Neural progenitor cell (in vitro differentiated cells): ENCODE data around the gene BEAN1. TPM values are rescaled to one million over a fixed set of nuclear protein-coding genes. Genes with fewer than 3 reads are reported as not detected.
"Not testable (repeated sequence)": the region's sequence is repeated elsewhere in the genome, so short reads cannot be mapped to it uniquely, and the experiment has no call there.

ENCODE experiments used
- DNase-seq: peaks from one replicate; pipeline ENCODE4 v3.0.0-alpha.2; 2016; ENCODE audit warnings: low spot score
- H2AFZ ChIP-seq: fragments of 200-600 bp; sonication (generic); replicated peaks from 2 replicates; pipeline ENCODE4 v1.6.1; 2016; ENCODE audit warnings: antibody characterized with exemption
- H3F3A ChIP-seq: fragments of 200-600 bp; sonication (generic); 2 replicates; pipeline ENCODE4 v1.6.1; 2016; ENCODE audit warnings: antibody characterized with exemption, low read depth
- H3K27ac ChIP-seq: fragments of 200-600 bp; sonication (generic); 2 replicates; pipeline ENCODE4 v1.5.1; 2016; ENCODE audit warnings: mild to moderate bottlenecking
- H3K27me3 ChIP-seq: fragments of 200-600 bp; sonication (generic); 2 replicates; pipeline ENCODE4 v1.6.1; 2016; ENCODE audit warnings: mild to moderate bottlenecking, moderate library complexity
- H3K36me3 ChIP-seq: fragments of 200-600 bp; sonication (generic); 2 replicates; pipeline ENCODE4 v1.5.1; 2016
- H3K4me1 ChIP-seq: fragments of 200-600 bp; sonication (generic); 2 replicates; pipeline ENCODE4 v1.6.1; 2016; ENCODE audit warnings: mixed run types
- H3K4me2 ChIP-seq: fragments of 200-600 bp; sonication (generic); 2 replicates; pipeline ENCODE4 v1.6.1; 2016
- H3K4me3 ChIP-seq: fragments of 200-600 bp; sonication (generic); 2 replicates; pipeline ENCODE4 v1.5.1; 2016
- H3K79me2 ChIP-seq: fragments of 200-600 bp; sonication (generic); 2 replicates; pipeline ENCODE4 v1.6.1; 2016; ENCODE audit warnings: low read depth
- H3K9ac ChIP-seq: fragments of 200-600 bp; sonication (generic); 2 replicates; pipeline ENCODE4 v1.6.1; 2016
- H3K9me3 ChIP-seq: fragments of 200-600 bp; sonication (generic); 2 replicates; pipeline ENCODE4 v1.5.1; 2016; ENCODE audit warnings: low read depth
- H4K20me1 ChIP-seq: fragments of 200-600 bp; sonication (generic); 2 replicates; pipeline ENCODE4 v1.6.1; 2016; ENCODE audit warnings: low read depth
- H3K27ac Mint-ChIP-seq: 3 replicates; pipeline ENCODE4 v1.8.0; 2021; ENCODE audit warnings: mixed read lengths
- H3K27me3 Mint-ChIP-seq: 2 replicates; pipeline ENCODE4 v1.8.0; 2022; ENCODE audit warnings: low read depth, mild to moderate bottlenecking, inconsistent platforms, moderate library complexity, mixed read lengths; ENCODE audit not compliant: insufficient read depth
- H3K36me3 Mint-ChIP-seq: 3 replicates; pipeline ENCODE4 v1.8.0; 2021; ENCODE audit warnings: mixed read lengths
- H3K4me1 Mint-ChIP-seq: 3 replicates; pipeline ENCODE4 v1.8.0; 2021; ENCODE audit warnings: mixed read lengths
- H3K4me3 Mint-ChIP-seq: 3 replicates; pipeline ENCODE4 v1.8.0; 2021; ENCODE audit warnings: mild to moderate bottlenecking, moderate library complexity, mixed read lengths
- H3K9me3 Mint-ChIP-seq: 3 replicates; pipeline ENCODE4 v1.8.0; 2020; ENCODE audit warnings: mixed read lengths
- EZH2 ChIP-seq: fragments of 200-600 bp; sonication (generic); IDR thresholded peaks from 2 replicates; pipeline ENCODE4 v1.6.1; 2017; ENCODE audit warnings: antibody characterized with exemption, mild to moderate bottlenecking, moderate library complexity
- EZH2phosphoT487 ChIP-seq: fragments of 200-600 bp; sonication (generic); IDR thresholded peaks from 2 replicates; pipeline ENCODE4 v1.6.1; 2017; ENCODE audit warnings: antibody characterized with exemption
- total RNA-seq: library from RNA; depleted of rRNA; stranded (reverse); fragments of >200 nt; gene quantifications from 2 replicates; pipeline ENCODE4 v1.2.3, GENCODE V29; 2015; ENCODE audit warnings: low replicate concordance
- TF ChIP-seq, protein P1 (sequence below): fragments of 200-600 bp; sonication (generic); IDR thresholded peaks from 2 replicates; pipeline ENCODE4 v1.5.1; 2017; ENCODE audit warnings: antibody characterized with exemption, mild to moderate bottlenecking

Gene BEAN1
- total RNA-seq, 1 donor from 2014 or later, result 0.32 TPM

- Histone ChIP-seq H3K79me2 (no peaks in the 10 kb centered on the region), H3F3A (no peaks in the 10 kb centered on the region), H3K36me3 (no peaks in the 10 kb centered on the region), H3K27ac (no peak overlapping the region), H3K9me3 (no peaks in the 10 kb centered on the region), H3K4me3 (no peak overlapping the region), H3K4me1 (peaks cover 18% of the 10 kb centered on the region), H4K20me1 (no peaks in the 10 kb centered on the region), H3K27me3 (peaks cover 6% of the 10 kb centered on the region), H3K9ac (no peak overlapping the region), H2AFZ (no peak overlapping the region), H3K4me2 (no peak overlapping the region)
- Mint-ChIP-seq H3K27me3 (peaks cover 8% of the 10 kb centered on the region), H3K36me3 (no peaks in the 10 kb centered on the region), H3K27ac (no peak overlapping the region), H3K4me3 (no peak overlapping the region), H3K4me1 (no peaks in the 10 kb centered on the region), H3K9me3 (peaks cover 2% of the 10 kb centered on the region)
- no peak for DNase-seq
- TF ChIP-seq, protein P1, sequence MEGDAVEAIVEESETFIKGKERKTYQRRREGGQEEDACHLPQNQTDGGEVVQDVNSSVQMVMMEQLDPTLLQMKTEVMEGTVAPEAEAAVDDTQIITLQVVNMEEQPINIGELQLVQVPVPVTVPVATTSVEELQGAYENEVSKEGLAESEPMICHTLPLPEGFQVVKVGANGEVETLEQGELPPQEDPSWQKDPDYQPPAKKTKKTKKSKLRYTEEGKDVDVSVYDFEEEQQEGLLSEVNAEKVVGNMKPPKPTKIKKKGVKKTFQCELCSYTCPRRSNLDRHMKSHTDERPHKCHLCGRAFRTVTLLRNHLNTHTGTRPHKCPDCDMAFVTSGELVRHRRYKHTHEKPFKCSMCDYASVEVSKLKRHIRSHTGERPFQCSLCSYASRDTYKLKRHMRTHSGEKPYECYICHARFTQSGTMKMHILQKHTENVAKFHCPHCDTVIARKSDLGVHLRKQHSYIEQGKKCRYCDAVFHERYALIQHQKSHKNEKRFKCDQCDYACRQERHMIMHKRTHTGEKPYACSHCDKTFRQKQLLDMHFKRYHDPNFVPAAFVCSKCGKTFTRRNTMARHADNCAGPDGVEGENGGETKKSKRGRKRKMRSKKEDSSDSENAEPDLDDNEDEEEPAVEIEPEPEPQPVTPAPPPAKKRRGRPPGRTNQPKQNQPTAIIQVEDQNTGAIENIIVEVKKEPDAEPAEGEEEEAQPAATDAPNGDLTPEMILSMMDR, result no peak
- no peak for TF ChIP-seq EZH2
- TF ChIP-seq EZH2phosphoT487, result no peak
Measured at GRCh38 chr16:66460703-66461102, 33.6 kb downstream of the BEAN1 start.

DNA sequence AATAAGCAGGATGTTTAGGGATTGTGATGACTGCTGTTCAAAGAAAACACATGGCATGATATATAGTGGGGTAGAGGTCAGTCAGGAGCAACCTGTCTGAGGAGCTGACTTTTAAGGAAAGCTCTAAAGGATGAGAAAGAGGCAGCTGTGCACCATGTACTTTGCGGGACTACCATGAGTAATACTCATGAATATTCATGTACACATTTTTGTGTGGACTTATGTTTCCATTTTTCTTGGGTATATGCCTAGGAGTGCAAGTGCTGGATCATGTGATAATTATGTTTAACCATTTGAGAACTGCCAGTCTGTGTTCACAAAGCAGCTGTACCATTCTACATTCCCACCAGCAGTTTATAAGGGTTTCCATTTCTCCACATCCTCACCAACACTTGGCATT lies 35.8 kb downstream of the BEAN1 start:
- Histone ChIP-seq H3F3A (no peaks in the 10 kb centered on the region), H3K9ac (no peak overlapping the region), H3K36me3 (no peaks in the 10 kb centered on the region), H3K4me2 (no peak overlapping the region), H3K4me3 (no peak overlapping the region), H2AFZ (no peak overlapping the region), H3K27ac (no peak overlapping the region), H3K79me2 (no peaks in the 10 kb centered on the region), H4K20me1 (no peaks in the 10 kb centered on the region), H3K4me1 (peaks cover 15% of the 10 kb centered on the region), H3K9me3 (no peaks in the 10 kb centered on the region), H3K27me3 (peaks cover 6% of the 10 kb centered on the region)
- Mint-ChIP-seq H3K9me3 (peaks cover 2% of the 10 kb centered on the region), H3K4me1 (no peaks in the 10 kb centered on the region), H3K4me3 (no peak overlapping the region), H3K27me3 (peaks cover 4% of the 10 kb centered on the region), H3K27ac (no peak overlapping the region), H3K36me3 (no peaks in the 10 kb centered on the region)
- no peak for TF ChIP-seq EZH2phosphoT487
- no peak for DNase-seq

DNA sequence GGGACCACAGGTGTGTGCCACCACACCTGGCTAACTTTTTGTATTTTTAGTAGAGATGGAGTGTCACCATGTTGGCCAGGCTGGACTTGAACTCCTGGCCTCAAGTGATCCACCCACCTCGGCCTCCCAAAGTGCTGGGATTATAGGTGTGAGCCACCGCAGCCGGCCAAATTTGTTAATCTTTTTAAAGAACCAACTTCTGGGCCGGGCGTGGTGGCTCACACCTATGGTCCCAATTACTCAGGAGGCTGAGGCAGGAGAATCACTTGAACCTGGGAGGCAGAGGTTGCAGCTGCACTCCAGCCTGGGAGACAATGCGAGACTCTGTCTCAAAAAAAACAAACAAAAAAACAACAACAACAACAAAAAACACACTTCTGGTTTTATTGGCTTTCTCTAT lies 38.9 kb downstream of the BEAN1 start:
- not testable (repeated sequence) for DNase-seq, H3K79me2 ChIP-seq, H3K4me1 ChIP-seq, H3K9me3 ChIP-seq, H3K27ac Mint-ChIP-seq, H3K4me2 ChIP-seq, H2AFZ ChIP-seq, H3K36me3 Mint-ChIP-seq, H3K9ac ChIP-seq, H3K4me3 Mint-ChIP-seq, H3K27me3 Mint-ChIP-seq, H3K27ac ChIP-seq, H3K4me1 Mint-ChIP-seq, H4K20me1 ChIP-seq, H3F3A ChIP-seq, H3K9me3 Mint-ChIP-seq, H3K27me3 ChIP-seq, H3K4me3 ChIP-seq, H3K36me3 ChIP-seq

GRCh38 chr16:66466636-66467035 lies 39.5 kb downstream of the BEAN1 start:
- H3K4me1 Mint-ChIP-seq, H3K4me1 ChIP-seq, H3F3A ChIP-seq, DNase-seq, H3K36me3 ChIP-seq, H2AFZ ChIP-seq, H3K27me3 Mint-ChIP-seq, H3K4me3 ChIP-seq, H3K79me2 ChIP-seq, H3K9me3 ChIP-seq, H3K36me3 Mint-ChIP-seq, H3K9ac ChIP-seq, H4K20me1 ChIP-seq, H3K27ac Mint-ChIP-seq, H3K4me3 Mint-ChIP-seq, H3K4me2 ChIP-seq, H3K9me3 Mint-ChIP-seq, H3K27ac ChIP-seq, H3K27me3 ChIP-seq: not testable (repeated sequence)

- no peak overlapping the region for H3K27ac Mint-ChIP-seq
- Histone ChIP-seq H3K4me2 (no peak overlapping the region), H3K4me1 (no peaks in the 10 kb centered on the region), H3K27ac (no peak overlapping the region), H3F3A (no peaks in the 10 kb centered on the region), H3K79me2 (no peaks in the 10 kb centered on the region), H3K27me3 (peaks cover 6% of the 10 kb centered on the region), H3K9ac (no peak overlapping the region), H3K4me3 (no peak overlapping the region), H3K36me3 (no peaks in the 10 kb centered on the region), H4K20me1 (no peaks in the 10 kb centered on the region), H3K9me3 (no peaks in the 10 kb centered on the region), H2AFZ (no peak overlapping the region)
- peaks cover 3% of the 10 kb centered on the region for H3K27me3 Mint-ChIP-seq
- no peak for DNase-seq
- H3K4me1 Mint-ChIP-seq, result peaks cover 3% of the 10 kb centered on the region
- no peak for TF ChIP-seq EZH2
- TF ChIP-seq, protein P1, result no peak
- no peak for TF ChIP-seq EZH2phosphoT487
- H3K4me3 Mint-ChIP-seq, result no peak overlapping the region
- H3K36me3 Mint-ChIP-seq, result no peaks in the 10 kb centered on the region
- peaks cover 2% of the 10 kb centered on the region for H3K9me3 Mint-ChIP-seq
Measured at GRCh38 chr16:66467611-66468010, 40.5 kb downstream of the BEAN1 start.
